Activated naive CD8-positive, alpha-beta T cell treated with anti-CD3 and anti-CD28 coated beads for 36 hours (primary cell): Measurements from ENCODE around the gene CD74. TPM values are rescaled to one million over a fixed set of nuclear protein-coding genes. Genes with fewer than 3 reads are reported as not detected.
"Not testable (repeated sequence)": the region's sequence is repeated elsewhere in the genome, so short reads cannot be mapped to it uniquely, and the experiment has no call there.

Source experiments
- DNase-seq: peaks from one replicate; pipeline ENCODE4 v3.0.0; 2021
- H3K27ac Mint-ChIP-seq: one replicate; pipeline ENCODE4 v1.8.0; 2022; ENCODE audit warnings: mild to moderate bottlenecking, moderate library complexity, mixed read lengths
- H3K27me3 Mint-ChIP-seq: one replicate; pipeline ENCODE4 v1.8.0; 2022; ENCODE audit warnings: mild to moderate bottlenecking, mixed read lengths
- H3K36me3 Mint-ChIP-seq: one replicate; pipeline ENCODE4 v1.8.0; 2021; ENCODE audit warnings: mild to moderate bottlenecking, mixed read lengths
- H3K4me1 Mint-ChIP-seq: one replicate; pipeline ENCODE4 v1.8.0; 2021; ENCODE audit warnings: mixed read lengths
- H3K4me3 Mint-ChIP-seq: one replicate; pipeline ENCODE4 v1.8.0; 2022; ENCODE audit warnings: mild to moderate bottlenecking, moderate library complexity, mixed read lengths
- H3K9me3 Mint-ChIP-seq: one replicate; pipeline ENCODE4 v1.8.0; 2022; ENCODE audit warnings: mixed read lengths
- total RNA-seq, 2 experiments: library from RNA; stranded (reverse); gene quantifications; one replicate each; pipeline ENCODE4 v1.2.3, GENCODE V29; 2021

The CD74 gene
- 100 to 1,000 TPM; 290 to 294 TPM for total RNA-seq

GRCh38 chr5:150412319-150413175 lies at the start of gene CD74:
CD74 (minus strand) TSS chr5:150412910; CDS start chr5:150412749, 161 bp downstream.
- peaks cover 37% of the 10 kb centered on the region for H3K4me1 Mint-ChIP-seq
- no peaks in the 10 kb centered on the region for H3K27me3 Mint-ChIP-seq
- H3K36me3 Mint-ChIP-seq, result peaks cover 14% of the 10 kb centered on the region
- peak; percentile 91 for DNase-seq
- H3K27ac Mint-ChIP-seq, result peak within 1 kb of the TSS; percentile 98
- H3K9me3 Mint-ChIP-seq, result no peaks in the 10 kb centered on the region
- H3K4me3 Mint-ChIP-seq, result peak within 1 kb of the TSS; percentile 93

- H3K27ac Mint-ChIP-seq, result peak overlapping the region; percentile 78
These were observed 48.5 kb upstream of the CD74 start for GRCh38 chr5:150461231-150461630.

GRCh38 chr5:150460781-150461180 lies 48.1 kb upstream of the CD74 start:
- no peak overlapping the region for H3K4me3 Mint-ChIP-seq

More at GRCh38 chr5:150461231-150461630, 48.5 kb upstream of the CD74 start:
- peaks cover 16% of the 10 kb centered on the region for H3K4me1 Mint-ChIP-seq
- no peaks in the 10 kb centered on the region for H3K36me3 Mint-ChIP-seq
- DNase-seq, result no peak
- H3K4me3 Mint-ChIP-seq, result no peak overlapping the region
- H3K27me3 Mint-ChIP-seq, result no peaks in the 10 kb centered on the region
- no peaks in the 10 kb centered on the region for H3K9me3 Mint-ChIP-seq

GRCh38 chr5:150458802-150459557 lies 46.3 kb upstream of the CD74 start:
- Mint-ChIP-seq H3K27ac (peak overlapping the region; percentile 49), H3K36me3 (no peaks in the 10 kb centered on the region), H3K4me3 (no peak overlapping the region), H3K27me3 (no peaks in the 10 kb centered on the region), H3K4me1 (peaks cover 16% of the 10 kb centered on the region), H3K9me3 (no peaks in the 10 kb centered on the region)
- peak; percentile 84 for DNase-seq

More at GRCh38 chr5:150460781-150461180, 48.1 kb upstream of the CD74 start:
- H3K4me1 Mint-ChIP-seq, result peaks cover 16% of the 10 kb centered on the region
- H3K27me3 Mint-ChIP-seq, result no peaks in the 10 kb centered on the region
- no peak for DNase-seq
- H3K27ac Mint-ChIP-seq, result peak overlapping the region; percentile 78
- H3K9me3 Mint-ChIP-seq, result no peaks in the 10 kb centered on the region
- no peaks in the 10 kb centered on the region for H3K36me3 Mint-ChIP-seq

- DNase-seq, result no peak
- H3K27ac Mint-ChIP-seq, result peak overlapping the region; percentile 71
- H3K4me3 Mint-ChIP-seq, result no peak overlapping the region
These were observed 45.0 kb upstream of the CD74 start for GRCh38 chr5:150457562-150458240.

GRCh38 chr5:150457121-150457520 lies 44.4 kb upstream of the CD74 start:
- Mint-ChIP-seq H3K36me3 (no peaks in the 10 kb centered on the region), H3K4me3 (peak overlapping the region; percentile 36), H3K4me1 (peaks cover 16% of the 10 kb centered on the region), H3K27me3 (no peaks in the 10 kb centered on the region), H3K9me3 (no peaks in the 10 kb centered on the region), H3K27ac (peak overlapping the region; percentile 71)
- DNase-seq, result no peak

More at GRCh38 chr5:150457562-150458240, 45.0 kb upstream of the CD74 start:
- Mint-ChIP-seq H3K27me3 (no peaks in the 10 kb centered on the region), H3K9me3 (no peaks in the 10 kb centered on the region), H3K4me1 (peaks cover 16% of the 10 kb centered on the region), H3K36me3 (no peaks in the 10 kb centered on the region)

GRCh38 chr5:150454492-150455229 lies 42.0 kb upstream of the CD74 start:
- Mint-ChIP-seq H3K4me1 (peaks cover 15% of the 10 kb centered on the region), H3K27ac (no peak overlapping the region), H3K4me3 (no peak overlapping the region), H3K27me3 (no peaks in the 10 kb centered on the region), H3K9me3 (peaks cover 1% of the 10 kb centered on the region), H3K36me3 (no peaks in the 10 kb centered on the region)
- no peak for DNase-seq

GRCh38 chr5:150454027-150454426 lies 41.3 kb upstream of the CD74 start:
- H3K27me3 Mint-ChIP-seq, DNase-seq, H3K27ac Mint-ChIP-seq, H3K4me3 Mint-ChIP-seq, H3K36me3 Mint-ChIP-seq, H3K9me3 Mint-ChIP-seq: not testable (repeated sequence)
- H3K4me1 Mint-ChIP-seq, result peaks cover 12% of the 10 kb centered on the region

- H3K27me3 Mint-ChIP-seq, result no peaks in the 10 kb centered on the region
These were observed 40.2 kb upstream of the CD74 start for GRCh38 chr5:150452914-150453313.

GRCh38 chr5:150451594-150451993 lies 38.9 kb upstream of the CD74 start:
- peaks cover 14% of the 10 kb centered on the region for H3K4me1 Mint-ChIP-seq
- no peak overlapping the region for H3K4me3 Mint-ChIP-seq
- no peaks in the 10 kb centered on the region for H3K27me3 Mint-ChIP-seq
- H3K9me3 Mint-ChIP-seq, result peaks cover 1% of the 10 kb centered on the region
- no peak overlapping the region for H3K27ac Mint-ChIP-seq
- peaks cover 30% of the 10 kb centered on the region for H3K36me3 Mint-ChIP-seq
- no peak for DNase-seq

More at GRCh38 chr5:150452914-150453313, 40.2 kb upstream of the CD74 start:
- peaks cover 17% of the 10 kb centered on the region for H3K36me3 Mint-ChIP-seq
- peaks cover 9% of the 10 kb centered on the region for H3K4me1 Mint-ChIP-seq
- H3K9me3 Mint-ChIP-seq, result peaks cover 1% of the 10 kb centered on the region
- H3K4me3 Mint-ChIP-seq, result no peak overlapping the region
- DNase-seq, result no peak
- no peak overlapping the region for H3K27ac Mint-ChIP-seq

- H3K4me1 Mint-ChIP-seq, result peaks cover 23% of the 10 kb centered on the region
- H3K27ac Mint-ChIP-seq, result peak within 1 kb of the TSS; percentile 99
- peaks cover 1% of the 10 kb centered on the region for H3K9me3 Mint-ChIP-seq
- H3K36me3 Mint-ChIP-seq, result peaks cover 47% of the 10 kb centered on the region
- H3K27me3 Mint-ChIP-seq, result no peaks in the 10 kb centered on the region
- peak within 1 kb of the TSS; percentile 92 for H3K4me3 Mint-ChIP-seq
- DNase-seq, result peak; percentile 92
These were observed 37.0 kb upstream of the CD74 start, which contains the start of gene RPS14 for GRCh38 chr5:150449517-150450339. RPS14 (minus strand) TSS chr5:150449739; CDS start chr5:150447733, 2,006 bp downstream.

GRCh38 chr5:150448952-150449516 lies 36.3 kb upstream of the CD74 start:
- peak overlapping the region; percentile 92 for H3K4me3 Mint-ChIP-seq
- H3K36me3 Mint-ChIP-seq, result peaks cover 53% of the 10 kb centered on the region
- DNase-seq, result no peak
- H3K27ac Mint-ChIP-seq, result peak overlapping the region; percentile 99
- no peaks in the 10 kb centered on the region for H3K27me3 Mint-ChIP-seq
- H3K9me3 Mint-ChIP-seq, result peaks cover 1% of the 10 kb centered on the region
- H3K4me1 Mint-ChIP-seq, result peaks cover 25% of the 10 kb centered on the region

GRCh38 chr5:150448334-150448733 lies 35.6 kb upstream of the CD74 start:
- H3K4me3 Mint-ChIP-seq, result peak overlapping the region; percentile 92
- H3K4me1 Mint-ChIP-seq, result peaks cover 32% of the 10 kb centered on the region
- H3K27ac Mint-ChIP-seq, result peak overlapping the region; percentile 99
- no peak for DNase-seq
- peaks cover 60% of the 10 kb centered on the region for H3K36me3 Mint-ChIP-seq
- H3K9me3 Mint-ChIP-seq, result peaks cover 1% of the 10 kb centered on the region
- H3K27me3 Mint-ChIP-seq, result no peaks in the 10 kb centered on the region
